GM12873 (cell line): ENCODE data around the gene AZI2.

Experiments
- TF ChIP-seq, protein P1 (sequence below): IDR thresholded peaks from 2 replicates; pipeline ENCODE4 v1.5.1; 2012; ENCODE audit warnings: low read depth, mild to moderate bottlenecking, moderate library complexity, low read length, control low read depth; ENCODE audit not compliant: insufficient read depth; ENCODE audit errors: missing control alignments

AZI2 gene

DNA sequence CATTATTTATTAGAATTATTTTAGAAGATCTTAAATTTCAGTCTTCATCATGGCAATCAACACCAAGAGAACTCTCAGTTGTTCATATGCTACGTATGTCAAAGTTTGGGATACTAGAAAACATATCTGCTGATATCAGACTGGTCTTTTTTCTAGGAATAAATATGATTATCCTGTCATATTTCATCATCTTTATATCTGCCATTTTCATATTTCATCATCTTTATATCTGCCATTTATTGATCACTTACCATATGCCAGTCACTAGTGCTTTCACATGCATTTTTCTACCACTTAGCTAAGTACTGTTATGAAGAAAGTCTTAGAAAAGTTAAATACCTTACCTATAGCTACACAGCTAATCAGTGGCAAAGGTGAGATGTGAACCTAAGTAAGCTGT is 2.9 kb downstream of the AZI2 start:
- TF ChIP-seq, protein P1, sequence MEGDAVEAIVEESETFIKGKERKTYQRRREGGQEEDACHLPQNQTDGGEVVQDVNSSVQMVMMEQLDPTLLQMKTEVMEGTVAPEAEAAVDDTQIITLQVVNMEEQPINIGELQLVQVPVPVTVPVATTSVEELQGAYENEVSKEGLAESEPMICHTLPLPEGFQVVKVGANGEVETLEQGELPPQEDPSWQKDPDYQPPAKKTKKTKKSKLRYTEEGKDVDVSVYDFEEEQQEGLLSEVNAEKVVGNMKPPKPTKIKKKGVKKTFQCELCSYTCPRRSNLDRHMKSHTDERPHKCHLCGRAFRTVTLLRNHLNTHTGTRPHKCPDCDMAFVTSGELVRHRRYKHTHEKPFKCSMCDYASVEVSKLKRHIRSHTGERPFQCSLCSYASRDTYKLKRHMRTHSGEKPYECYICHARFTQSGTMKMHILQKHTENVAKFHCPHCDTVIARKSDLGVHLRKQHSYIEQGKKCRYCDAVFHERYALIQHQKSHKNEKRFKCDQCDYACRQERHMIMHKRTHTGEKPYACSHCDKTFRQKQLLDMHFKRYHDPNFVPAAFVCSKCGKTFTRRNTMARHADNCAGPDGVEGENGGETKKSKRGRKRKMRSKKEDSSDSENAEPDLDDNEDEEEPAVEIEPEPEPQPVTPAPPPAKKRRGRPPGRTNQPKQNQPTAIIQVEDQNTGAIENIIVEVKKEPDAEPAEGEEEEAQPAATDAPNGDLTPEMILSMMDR = no peak

DNA sequence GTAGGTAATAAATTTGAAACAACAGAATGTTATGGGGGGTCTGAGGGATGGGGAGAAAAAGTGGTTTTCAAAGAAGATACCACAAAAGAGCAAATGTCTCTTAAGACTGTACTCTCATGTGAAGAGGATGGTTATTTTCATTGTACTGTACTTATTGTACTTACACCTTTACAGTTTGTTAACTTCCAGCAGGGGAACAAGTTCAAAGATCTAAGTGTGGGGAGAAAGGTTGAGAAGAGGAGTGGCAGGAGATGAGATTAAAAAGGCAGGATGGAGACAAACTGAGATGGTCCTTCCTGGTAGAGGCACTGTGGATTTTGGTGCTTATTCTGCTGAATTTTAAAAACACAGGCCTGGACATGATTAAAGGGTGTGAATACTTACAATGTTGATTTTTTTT is 5.5 kb downstream of the AZI2 start:
- TF ChIP-seq, protein P1 = no peak

DNA sequence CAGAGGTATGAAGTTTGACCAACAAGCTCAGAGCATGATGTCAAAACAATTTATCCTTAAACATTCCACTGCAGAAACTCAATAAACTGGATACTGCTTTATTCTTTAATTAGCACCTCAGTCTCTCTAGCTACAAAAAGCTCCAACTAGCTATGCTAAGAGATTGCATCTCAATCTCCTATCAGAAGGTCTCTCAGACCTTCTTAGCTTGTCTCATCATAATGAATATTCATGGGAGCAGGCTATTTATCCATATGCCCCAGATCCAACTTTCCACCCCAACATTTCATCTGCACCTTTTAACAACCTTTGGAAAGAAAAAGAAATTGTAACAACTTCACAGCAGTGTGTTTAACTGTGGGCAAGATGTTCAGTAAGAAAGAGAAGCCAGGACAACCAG is 11.4 kb downstream of the AZI2 start:
- TF ChIP-seq, protein P1 = no peak

DNA sequence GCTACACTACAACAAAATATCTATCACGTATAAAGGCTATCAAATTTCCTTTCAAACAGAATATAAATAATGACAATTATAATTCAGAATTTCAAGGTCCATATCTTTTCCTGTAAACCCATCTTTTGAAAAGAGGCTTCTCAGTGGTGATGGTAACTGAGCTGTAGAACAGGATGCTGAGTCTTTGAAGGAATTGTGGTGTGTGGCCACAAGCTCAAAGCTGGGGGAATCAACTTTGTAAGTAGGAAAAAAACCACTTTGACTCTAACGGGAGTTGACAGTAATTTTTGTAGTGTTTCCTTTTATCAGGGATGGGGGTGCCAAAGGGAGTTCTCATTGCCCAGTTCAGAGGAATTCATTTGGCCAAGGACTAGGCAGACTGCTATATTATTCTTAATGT is 13.4 kb downstream of the AZI2 start:
- TF ChIP-seq, protein P1 = no peak

DNA sequence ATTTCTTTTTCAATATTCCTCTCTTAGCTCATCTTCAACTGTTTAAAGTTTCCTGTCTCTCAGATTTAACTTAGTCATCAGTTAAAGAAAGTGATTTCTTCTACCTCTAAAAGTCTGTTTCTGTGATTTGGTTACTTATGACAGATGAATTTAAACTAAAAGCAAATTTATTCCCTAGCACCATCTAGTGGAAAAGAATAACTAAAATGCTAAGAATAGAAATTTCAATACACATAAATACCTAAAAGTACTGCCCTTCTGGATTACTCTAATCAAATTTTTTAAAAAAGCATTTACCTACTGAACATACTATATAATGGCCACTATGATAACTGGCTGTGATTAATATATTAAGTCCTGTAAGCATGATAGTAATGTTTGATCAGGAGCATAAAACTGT is 14.1 kb downstream of the AZI2 start:
- TF ChIP-seq, protein P1 = no peak

DNA sequence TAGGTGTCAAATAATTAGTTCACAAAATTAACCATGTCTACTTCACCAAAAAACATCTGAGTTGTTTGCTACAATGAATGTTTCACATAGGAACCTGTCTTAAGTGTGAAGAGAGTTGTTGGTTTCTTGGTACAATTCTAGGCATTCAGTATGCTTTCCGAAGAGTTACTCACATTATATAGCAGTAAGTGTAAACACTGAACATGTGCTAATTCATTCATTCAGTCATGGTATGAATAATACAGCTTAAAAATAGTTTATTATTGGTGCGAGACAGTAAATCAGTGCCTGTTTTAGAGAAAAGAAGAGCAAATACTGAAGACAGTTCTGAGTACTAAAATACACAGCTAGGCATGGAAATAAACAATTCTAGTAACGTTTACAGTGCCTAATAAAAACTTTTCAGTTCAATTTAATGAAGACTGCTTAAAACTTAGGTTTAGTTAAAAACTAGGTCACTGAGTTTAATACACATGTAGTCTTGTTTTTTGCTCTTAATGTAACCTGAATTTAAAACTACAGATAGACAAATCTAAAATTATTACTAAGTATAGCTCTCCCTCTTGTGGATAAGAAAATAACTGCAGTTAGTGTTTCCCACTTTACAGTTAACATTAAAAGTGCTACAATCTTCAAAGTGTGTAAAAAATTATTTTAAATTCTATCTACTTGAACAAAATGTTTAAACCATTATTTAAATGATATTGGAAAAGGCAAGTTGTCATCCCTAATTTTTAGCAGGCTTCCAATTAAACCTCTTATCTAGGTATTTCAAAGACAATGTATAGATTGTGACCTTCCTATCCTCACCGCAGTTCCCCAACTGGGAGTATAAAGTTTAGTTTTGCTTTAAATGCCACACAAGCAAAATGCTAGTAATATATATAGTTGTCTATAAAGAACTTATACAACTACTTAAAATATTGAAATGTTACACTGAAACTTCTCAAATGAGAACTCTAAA is 20.2 kb downstream of the AZI2 start:
- TF ChIP-seq, protein P1 = peak; percentile 45

DNA sequence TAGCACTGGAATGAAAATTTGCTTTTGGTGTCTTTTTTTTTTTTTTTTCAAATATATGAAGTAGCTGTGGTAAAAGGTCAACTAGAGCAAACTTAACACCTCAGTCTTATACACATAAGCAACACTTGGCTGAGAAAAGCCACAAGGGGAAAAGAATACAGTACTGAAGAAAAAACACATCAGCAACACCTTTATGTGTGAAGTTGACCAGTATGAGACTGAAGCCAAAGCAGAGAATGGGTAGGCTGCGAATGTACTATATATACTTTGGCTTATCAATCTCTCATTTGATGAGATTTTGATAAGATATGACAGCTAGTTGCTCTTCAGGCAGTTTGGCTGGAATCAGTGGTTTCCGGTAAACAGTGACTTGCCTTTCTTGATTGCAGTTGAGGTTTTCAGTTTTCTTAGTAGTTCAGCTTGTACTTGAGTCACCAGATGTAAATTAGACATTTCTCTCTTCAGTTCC is 22.1 kb downstream of the AZI2 start:
- TF ChIP-seq, protein P1 = no peak
